NCI-H2171 treated with DMSO at 0.1 percent for 48 hours (cell line): Measurements from ENCODE around the gene KMT5C.
"Not testable (repeated sequence)": the region's sequence is repeated elsewhere in the genome, so short reads cannot be mapped to it uniquely, and the experiment has no call there.

ENCODE experiments used
- DNase-seq: peaks from one replicate; lab custom pipeline; 2025; lab: John Stamatoyannopoulos, UW

Gene KMT5C

GRCh38 chr19:55319785-55320184 lies 19.9 kb upstream of the KMT5C start:
- DNase-seq = no peak

- no peak for DNase-seq
Measured at GRCh38 chr19:55320844-55321419, 18.7 kb upstream of the KMT5C start.

GRCh38 chr19:55321466-55322137 lies 18.1 kb upstream of the KMT5C start:
- no peak for DNase-seq

- no peak for DNase-seq
Measured at GRCh38 chr19:55322204-55322885, 17.3 kb upstream of the KMT5C start.

GRCh38 chr19:55324662-55325061 lies 15.0 kb upstream of the KMT5C start:
- no peak for DNase-seq

- no peak for DNase-seq
Measured at GRCh38 chr19:55325172-55325571, 14.5 kb upstream of the KMT5C start, which contains the start of gene TMEM150B. TSS of gene TMEM150B (minus strand) at chr19:55325341. CDS start at chr19:55321036, 4,305 bp downstream.

GRCh38 chr19:55328774-55329318 lies 10.8 kb upstream of the KMT5C start:
- DNase-seq = not testable (repeated sequence)

- not testable (repeated sequence) for DNase-seq
Measured at GRCh38 chr19:55329791-55330190, 9.9 kb upstream of the KMT5C start.

GRCh38 chr19:55333870-55334269 lies 5.8 kb upstream of the KMT5C start:
- DNase-seq = no peak

GRCh38 chr19:55336101-55336500 lies 3.6 kb upstream of the KMT5C start:
- no peak for DNase-seq

- DNase-seq = no peak
Measured at GRCh38 chr19:55339889-55340783, 460 bp downstream of the KMT5C start.

GRCh38 chr19:55340784-55341147 lies 1.1 kb downstream of the KMT5C start:
- DNase-seq = peak; percentile 78

- peak; percentile 81 for DNase-seq
Measured at GRCh38 chr19:55341171-55341588, 1.5 kb downstream of the KMT5C start.

- no peak for DNase-seq
Measured at GRCh38 chr19:55341595-55342531, 2.2 kb downstream of the KMT5C start.

- DNase-seq = peak; percentile 3
Measured at GRCh38 chr19:55344444-55344843, 4.8 kb downstream of the KMT5C start.

- no peak for DNase-seq
Measured at GRCh38 chr19:55345101-55345817, 5.6 kb downstream of the KMT5C start.

GRCh38 chr19:55345818-55346724 lies 6.4 kb downstream of the KMT5C start:
- DNase-seq = no peak

- DNase-seq = no peak
Measured at GRCh38 chr19:55346725-55347441, 7.2 kb downstream of the KMT5C start.
